Stimulated activated CD8-positive, alpha-beta memory T cell treated with anti-CD3 and anti-CD28 coated beads, Interleukin-7, amount 100 ng/mL, for 24 hours (primary cell): ENCODE results near the gene LMOD3.

ENCODE experiments used
- DNase-seq: peaks from one replicate; pipeline ENCODE4 v3.0.0-alpha.2; 2020; ENCODE audit warnings: low read depth

LMOD3 gene

GRCh38 chr3:69122403-69122802 lies at the start of gene LMOD3:
LMOD3 (minus strand) TSS chr3:69122595; CDS start chr3:69122386, 209 bp downstream.
- DNase-seq = no peak

- DNase-seq = no peak
These were observed 49.7 kb upstream of the LMOD3 start for GRCh38 chr3:69172058-69172457.

GRCh38 chr3:69166446-69166845 lies 44.1 kb upstream of the LMOD3 start:
- no peak for DNase-seq

GRCh38 chr3:69165744-69166143 lies 43.3 kb upstream of the LMOD3 start:
- no peak for DNase-seq

GRCh38 chr3:69164296-69164695 lies 41.9 kb upstream of the LMOD3 start:
- no peak for DNase-seq

- no peak for DNase-seq
These were observed 40.0 kb upstream of the LMOD3 start for GRCh38 chr3:69162308-69162980.

GRCh38 chr3:69161587-69162307 lies 39.4 kb upstream of the LMOD3 start:
- no peak for DNase-seq

GRCh38 chr3:69160525-69160924 lies 38.1 kb upstream of the LMOD3 start:
- no peak for DNase-seq

- DNase-seq = no peak
These were observed 37.7 kb upstream of the LMOD3 start for GRCh38 chr3:69160107-69160506.

- no peak for DNase-seq
These were observed 27.2 kb upstream of the LMOD3 start for GRCh38 chr3:69149586-69149985.

GRCh38 chr3:69145688-69146087 lies 23.3 kb upstream of the LMOD3 start:
- DNase-seq = no peak

- DNase-seq = no peak
These were observed 22.3 kb upstream of the LMOD3 start for GRCh38 chr3:69144631-69145245.

- no peak for DNase-seq
These were observed 21.2 kb upstream of the LMOD3 start for GRCh38 chr3:69143612-69144011.

GRCh38 chr3:69142797-69143454 lies 20.5 kb upstream of the LMOD3 start:
- no peak for DNase-seq

- DNase-seq = no peak
These were observed 19.7 kb upstream of the LMOD3 start for GRCh38 chr3:69142090-69142489.

- no peak for DNase-seq
These were observed 18.9 kb upstream of the LMOD3 start for GRCh38 chr3:69141313-69141712.

GRCh38 chr3:69137412-69137811 lies 15.0 kb upstream of the LMOD3 start:
- DNase-seq = no peak

- DNase-seq = no peak
These were observed 14.6 kb upstream of the LMOD3 start for GRCh38 chr3:69137005-69137404.

- DNase-seq = no peak
These were observed 8.3 kb upstream of the LMOD3 start for GRCh38 chr3:69130689-69131088.

- no peak for DNase-seq
These were observed 7.1 kb upstream of the LMOD3 start for GRCh38 chr3:69129531-69129930.

GRCh38 chr3:69128509-69128908 lies 6.1 kb upstream of the LMOD3 start:
- no peak for DNase-seq

GRCh38 chr3:69126999-69127398 lies 4.6 kb upstream of the LMOD3 start:
- no peak for DNase-seq

GRCh38 chr3:69126216-69126615 lies 3.8 kb upstream of the LMOD3 start:
- DNase-seq = no peak
